ENCODE results near the gene GTSE1. TPM values are rescaled to one million over a fixed set of nuclear protein-coding genes. Genes with fewer than 3 reads are reported as not detected.

Gene GTSE1
- total and polyA plus RNA-seq, 2 of the 13 experiments (the other 11 are each of a cell fraction or from before 2014, with no cell fraction given) = 10.7 to 13.5 TPM

DNA sequence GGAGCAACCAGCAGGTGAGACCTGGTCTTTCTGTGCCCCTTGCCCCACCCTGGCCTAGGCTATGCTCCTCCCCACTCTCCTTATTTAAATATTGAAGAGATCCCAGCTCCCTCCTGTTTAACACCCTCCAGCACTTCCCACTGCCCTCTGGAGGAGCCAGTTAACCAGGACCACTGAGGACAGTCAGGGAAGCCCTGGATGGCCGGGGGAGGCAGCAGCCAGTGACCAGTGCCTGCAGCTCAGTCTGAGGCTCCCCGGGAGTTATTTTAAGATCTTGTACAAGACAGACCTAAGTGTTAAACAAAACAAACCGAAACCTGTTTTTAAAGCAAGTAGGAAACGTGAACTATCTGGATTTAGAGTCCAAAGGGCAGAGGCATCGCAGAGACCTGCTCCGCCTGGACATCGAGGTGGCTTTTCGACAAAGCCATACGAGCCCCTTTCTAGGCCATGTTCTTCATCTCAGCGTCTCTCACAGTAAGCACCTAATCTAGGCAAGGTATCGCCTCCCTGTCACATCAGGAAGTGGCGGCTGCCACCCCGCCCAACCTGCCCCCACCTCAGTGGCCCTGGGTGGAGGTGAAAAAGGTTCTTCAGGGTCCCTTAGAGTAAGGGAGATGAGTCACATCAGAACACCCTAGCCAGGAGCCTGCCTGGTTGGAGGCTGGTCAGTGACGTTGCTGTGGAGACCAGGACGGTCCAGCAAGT is 74.1 kb downstream of the GTSE1 start:
- Histone ChIP-seq H3K4me2 (ENCODE audit: low read depth, low read length) (peak overlapping the region; percentile 77), H3K36me3 (replicated peaks in 1 of 2; ENCODE audit: control insufficient read depth in 1 of 2, insufficient read depth in 2 of 2, low read length in 2 of 2) (no peaks in the 10 kb centered on the region), H3K27ac (ENCODE audit: extremely low read length, insufficient read depth, low read length) (peak overlapping the region; percentile 14), H3K4me1 (ENCODE audit: insufficient read depth, low read length) (peaks cover 36% of the 10 kb centered on the region), H3K79me2 (ENCODE audit: insufficient read depth, low read length) (no peaks in the 10 kb centered on the region), H4K20me1 (ENCODE audit: insufficient read depth, low read length) (no peaks in the 10 kb centered on the region), H3K27me3 (ENCODE audit: control insufficient read depth in 1 of 2, insufficient read depth in 2 of 2, low read length in 2 of 2) (no peaks in the 10 kb centered on the region), H3K9ac (ENCODE audit: insufficient read depth, low read depth, low read length) (peak overlapping the region; percentile 31; the same call in 1 of the 2 replicates), H3K4me3 (replicated peaks in 1 of 3; ENCODE audit: insufficient read depth in 1 of 3, low read depth in 2 of 3, low read length in 3 of 3) (peak overlapping the region; percentile 3 to 51 (median 30); a peak in 5 of 6 replicates), H2AFZ (ENCODE audit: low read length) (peak overlapping the region; percentile 37), H3K9me3 (ENCODE audit: low read length) (no peaks in the 10 kb centered on the region)
- ChIA-PET CTCF (ENCODE audit: low intra/inter-chr PET ratio, low total read pairs) (interaction anchor here (1.8 kb wide), 1 partner anchor 20 kb away, joined by 5 read pairs; no protein-coding TSS in a partner anchor), POLR2A (interaction anchor here (1.5 kb wide), 2 partner anchors 7 to 8 kb away, joined by 4 to 5 read pairs; no protein-coding TSS in a partner anchor)
- DNase-seq (ENCODE audit: low spot score) = peak; percentile 25
- intact Hi-C loops (cut with micrococcal nuclease; ENCODE audit: unreplicated experiment) (no loop called here), in situ Hi-C loops (cut with HindIII; ENCODE audit: extremely low pct_ligation_motif_present, low pct_unique_long_range_greater_than_20kb) (no loop called here)
- peak; percentile 48 for ATAC-seq
- BruUV-seq (replicated peaks) = no TSS peak
- FAIRE-seq = peak; percentile 49
- 0% methylated on average over 7 of the region's 15 CpGs for WGBS (ENCODE audit: low lambda C conversion rate)
- no peak for TF ChIP-seq STAG1 (CRISPR knock-in tag; IDR thresholded peaks at IDR 0.05)
- TF ChIP-seq HIVEP1 (CRISPR knock-in tag; IDR thresholded peaks at IDR 0.05) = 0 out of 2 replicates have a peak, but pooled peaks have one; percentile 16
- no peak for TF ChIP-seq MAZ (IDR thresholded peaks at IDR 0.05; ENCODE audit: borderline replicate concordance, low read depth, low read length)
- TF ChIP-seq MAZ (CRISPR knock-in tag; IDR thresholded peaks at IDR 0.05; ENCODE audit: low read depth) = no peak
- no peak for TF ChIP-seq ZNF253 (CRISPR knock-in tag; IDR thresholded peaks at IDR 0.05; ENCODE audit: borderline replicate concordance)
- no peak for TF ChIP-seq PTBP1 (IDR thresholded peaks at IDR 0.05; ENCODE audit: low read depth, low read length, poor library complexity, severe bottlenecking)
- no peak for TF ChIP-seq SRF (IDR thresholded peaks at IDR 0.05; ENCODE audit: low read depth, low read length)
- TF ChIP-seq NR2F1 (CRISPR knock-in tag; IDR thresholded peaks at IDR 0.05) = 0 out of 4 replicates have a peak, but pooled peaks of 1 of the 2 experiments have one; percentile 4
- no peak for TF ChIP-seq ZNF263 (CRISPR knock-in tag; IDR thresholded peaks at IDR 0.05)
- TF ChIP-seq ZNF605 (CRISPR knock-in tag; IDR thresholded peaks at IDR 0.05) = 0 out of 2 replicates have a peak, but pooled peaks have one; percentile 20
- TF ChIP-seq, protein P1, sequence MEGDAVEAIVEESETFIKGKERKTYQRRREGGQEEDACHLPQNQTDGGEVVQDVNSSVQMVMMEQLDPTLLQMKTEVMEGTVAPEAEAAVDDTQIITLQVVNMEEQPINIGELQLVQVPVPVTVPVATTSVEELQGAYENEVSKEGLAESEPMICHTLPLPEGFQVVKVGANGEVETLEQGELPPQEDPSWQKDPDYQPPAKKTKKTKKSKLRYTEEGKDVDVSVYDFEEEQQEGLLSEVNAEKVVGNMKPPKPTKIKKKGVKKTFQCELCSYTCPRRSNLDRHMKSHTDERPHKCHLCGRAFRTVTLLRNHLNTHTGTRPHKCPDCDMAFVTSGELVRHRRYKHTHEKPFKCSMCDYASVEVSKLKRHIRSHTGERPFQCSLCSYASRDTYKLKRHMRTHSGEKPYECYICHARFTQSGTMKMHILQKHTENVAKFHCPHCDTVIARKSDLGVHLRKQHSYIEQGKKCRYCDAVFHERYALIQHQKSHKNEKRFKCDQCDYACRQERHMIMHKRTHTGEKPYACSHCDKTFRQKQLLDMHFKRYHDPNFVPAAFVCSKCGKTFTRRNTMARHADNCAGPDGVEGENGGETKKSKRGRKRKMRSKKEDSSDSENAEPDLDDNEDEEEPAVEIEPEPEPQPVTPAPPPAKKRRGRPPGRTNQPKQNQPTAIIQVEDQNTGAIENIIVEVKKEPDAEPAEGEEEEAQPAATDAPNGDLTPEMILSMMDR (CRISPR knock-in tag; IDR thresholded peaks at IDR 0.05) = peak; percentile 8; the same call in 1 of the 2 replicates
- no peak for TF ChIP-seq MTA3 (CRISPR knock-in tag; IDR thresholded peaks at IDR 0.05)
- 0 out of 2 replicates have a peak, but pooled peaks have one; percentile 12 for TF ChIP-seq HNF4G (IDR thresholded peaks at IDR 0.05; ENCODE audit: borderline replicate concordance, low read depth, low read length)
- TF ChIP-seq HNF4G (CRISPR knock-in tag; IDR thresholded peaks at IDR 0.05; ENCODE audit: borderline replicate concordance, low read depth) = no peak
- TF ChIP-seq SUZ12 (IDR thresholded peaks at IDR 0.05; ENCODE audit: low read depth, low read length) = no peak
- TF ChIP-seq HMG20A (CRISPR knock-in tag; IDR thresholded peaks at IDR 0.05; ENCODE audit: borderline replicate concordance) = no peak
- TF ChIP-seq ZNF75D (CRISPR knock-in tag; IDR thresholded peaks at IDR 0.05; ENCODE audit: borderline replicate concordance) = no peak
- peak; percentile 18; the same call in 1 of the 2 replicates for TF ChIP-seq NCOR1 (IDR thresholded peaks at IDR 0.05; ENCODE audit: borderline replicate concordance, low read length)
- no peak for TF ChIP-seq TBX2 (CRISPR knock-in tag; IDR thresholded peaks at IDR 0.05; ENCODE audit: borderline replicate concordance)
- TF ChIP-seq ZNF136 (CRISPR knock-in tag; IDR thresholded peaks at IDR 0.05; ENCODE audit: low read depth) = no peak
- no peak for TF ChIP-seq SPEN (CRISPR knock-in tag; IDR thresholded peaks at IDR 0.05; ENCODE audit: low read depth)
- TF ChIP-seq REPIN1 (CRISPR knock-in tag; IDR thresholded peaks at IDR 0.05; ENCODE audit: borderline replicate concordance, low read depth) = no peak
- TF ChIP-seq ZSCAN22 (CRISPR knock-in tag; IDR thresholded peaks at IDR 0.05) = no peak
- no peak for TF ChIP-seq ISL2 (CRISPR knock-in tag; IDR thresholded peaks at IDR 0.05)
- TF ChIP-seq RARG (CRISPR knock-in tag; IDR thresholded peaks at IDR 0.05; ENCODE audit: low read depth) = no peak

Measured in HepG2 (cell line).